HL-60/S4 (cell line): Measurements from ENCODE around the gene NXNL2.

ENCODE experiments used
- in situ Hi-C: fragments of 300-500 bp; cut with MboI; formaldehyde crosslinking; loops from 2 replicates; pipeline ENCODE4 v1.14.3; 2022; ENCODE audit warnings: low sequenced_read_pairs

The NXNL2 gene

GRCh38 chr9:88577256-88578120 is 42.5 kb downstream of the NXNL2 start:
- in situ Hi-C loops: loop anchor here (10.0 kb wide), 1 partner anchor 403 kb away; no protein-coding TSS in a partner anchor

GRCh38 chr9:88578121-88579049 is 43.4 kb downstream of the NXNL2 start:
- in situ Hi-C loops: loop anchor here (10.0 kb wide), 1 partner anchor 404 kb away; no protein-coding TSS in a partner anchor

- in situ Hi-C loops: loop anchor here (10.0 kb wide), 1 partner anchor 404 kb away; no protein-coding TSS in a partner anchor
These were observed 44.2 kb downstream of the NXNL2 start for GRCh38 chr9:88579050-88579715.

- in situ Hi-C loops: no loop called here
These were observed 46.0 kb downstream of the NXNL2 start for GRCh38 chr9:88580961-88581360.

GRCh38 chr9:88583901-88584596 is 49.1 kb downstream of the NXNL2 start:
- in situ Hi-C loops: no loop called here

GRCh38 chr9:88585426-88585825 is 50.4 kb downstream of the NXNL2 start:
- in situ Hi-C loops: no loop called here

- in situ Hi-C loops: no loop called here
These were observed 51.5 kb downstream of the NXNL2 start for GRCh38 chr9:88586452-88586851.

GRCh38 chr9:88587182-88587581 is 52.2 kb downstream of the NXNL2 start:
- in situ Hi-C loops: no loop called here

- in situ Hi-C loops: no loop called here
These were observed 53.1 kb downstream of the NXNL2 start for GRCh38 chr9:88587885-88588649.

- in situ Hi-C loops: loop anchor here (10.0 kb wide), 2 partner anchors 415 to 685 kb away; no protein-coding TSS in a partner anchor
These were observed 54.7 kb downstream of the NXNL2 start for GRCh38 chr9:88589656-88590055.

GRCh38 chr9:88590558-88591146 is 55.7 kb downstream of the NXNL2 start:
- in situ Hi-C loops: loop anchor here (10.0 kb wide), 2 partner anchors 414 to 684 kb away; no protein-coding TSS in a partner anchor

- in situ Hi-C loops: loop anchor here (10.0 kb wide), 2 partner anchors 411 to 681 kb away; no protein-coding TSS in a partner anchor
These were observed 58.7 kb downstream of the NXNL2 start for GRCh38 chr9:88593537-88594185.
